ENCODE measurements around the gene HIVEP1.

DNA sequence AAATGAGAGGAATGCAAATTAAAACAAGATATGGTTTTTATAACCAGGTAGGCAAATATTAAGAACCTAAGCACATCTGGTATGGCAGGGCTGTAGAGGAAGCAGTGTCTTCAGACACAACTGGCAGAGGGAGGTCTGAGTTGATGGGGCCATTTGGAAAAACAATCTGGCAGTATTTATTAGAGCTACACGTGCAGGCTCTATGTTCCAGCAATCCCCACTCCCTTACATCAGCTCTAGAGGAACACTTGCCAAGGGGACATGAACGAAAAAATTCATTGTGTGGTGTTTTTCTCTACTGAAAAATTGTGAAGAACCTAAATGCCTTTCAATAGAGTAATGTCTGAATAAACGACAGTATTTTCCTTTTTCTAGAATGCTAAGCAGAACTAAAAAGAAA lies 166.4 kb downstream of the HIVEP1 start:
- TF ChIP-seq TAF1 (IDR thresholded peaks at IDR 0.05; ENCODE audit: borderline replicate concordance, low read depth, low read length) (no peak), POLR2A (IDR thresholded peaks at IDR 0.05; ENCODE audit: low read depth, low read length) (no peak), POLR2AphosphoS5 (IDR thresholded peaks at IDR 0.05; ENCODE audit: low read depth, low read length) (no peak)

All from GM12892 (cell line).